ENCODE measurements around the gene HSDL2. TPM values are rescaled to one million over a fixed set of nuclear protein-coding genes. Genes with fewer than 3 reads are reported as not detected.
"Not testable (repeated sequence)": the region's sequence is repeated elsewhere in the genome, so short reads cannot be mapped to it uniquely, and the experiment has no call there.

Gene HSDL2
- total RNA-seq, 1 donor from 2014 or later: 270 TPM

DNA sequence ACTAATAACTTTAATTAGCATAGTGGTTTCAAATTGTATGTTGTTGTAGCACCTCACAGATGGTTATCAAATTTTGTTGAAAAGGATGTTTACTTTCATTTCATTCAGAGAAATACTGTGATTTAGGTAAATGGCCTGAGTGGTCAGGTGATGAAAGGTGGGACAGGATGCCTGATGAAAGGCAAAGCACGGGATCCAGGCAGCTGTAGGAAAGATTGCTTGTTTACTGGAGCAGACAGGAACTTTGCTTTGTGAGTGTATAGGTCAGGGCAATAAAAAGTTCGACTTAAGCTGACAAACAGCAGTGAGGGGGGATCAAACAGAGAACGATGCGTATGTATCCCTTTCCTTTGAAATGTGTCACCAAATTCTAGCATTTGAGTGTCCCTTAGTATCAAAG lies 125.7 kb downstream of the HSDL2 start:
- intact Hi-C loops (cut with DNase I): no loop called here
- ATAC-seq (no peak), DNase-seq (ENCODE audit: missing footprints) (no peak)

DNA sequence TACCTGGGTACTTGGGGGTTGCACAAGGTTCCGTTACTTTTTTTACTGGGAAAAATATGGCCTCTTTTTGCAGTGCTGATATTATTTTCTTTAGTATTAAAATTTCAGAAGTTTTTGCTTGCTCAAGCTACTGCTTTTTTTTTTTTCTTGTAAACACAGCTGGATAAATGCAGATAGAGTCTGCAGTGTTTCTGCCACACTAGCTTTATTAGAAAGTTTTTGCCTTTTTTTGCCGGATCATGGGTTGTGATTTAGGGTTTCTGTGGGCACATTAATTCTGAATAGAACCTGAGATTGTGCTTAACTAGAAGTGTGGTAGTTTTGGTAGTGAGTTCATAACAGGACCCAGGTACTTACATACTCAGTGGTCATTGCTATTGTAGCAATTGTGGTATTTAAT lies 126.7 kb downstream of the HSDL2 start:
- ATAC-seq (no peak), DNase-seq (ENCODE audit: missing footprints) (no peak)
- intact Hi-C loops (cut with DNase I): no loop called here

GRCh38 chr9:112507001-112507680 lies 127.2 kb downstream of the HSDL2 start:
- intact Hi-C loops (cut with DNase I): no loop called here
- ATAC-seq (no peak), DNase-seq (ENCODE audit: missing footprints) (no peak)

GRCh38 chr9:112508377-112508776 lies 128.5 kb downstream of the HSDL2 start:
- no peak for ATAC-seq
- intact Hi-C loops (cut with DNase I): no loop called here
- no peak for DNase-seq (ENCODE audit: missing footprints)

DNA sequence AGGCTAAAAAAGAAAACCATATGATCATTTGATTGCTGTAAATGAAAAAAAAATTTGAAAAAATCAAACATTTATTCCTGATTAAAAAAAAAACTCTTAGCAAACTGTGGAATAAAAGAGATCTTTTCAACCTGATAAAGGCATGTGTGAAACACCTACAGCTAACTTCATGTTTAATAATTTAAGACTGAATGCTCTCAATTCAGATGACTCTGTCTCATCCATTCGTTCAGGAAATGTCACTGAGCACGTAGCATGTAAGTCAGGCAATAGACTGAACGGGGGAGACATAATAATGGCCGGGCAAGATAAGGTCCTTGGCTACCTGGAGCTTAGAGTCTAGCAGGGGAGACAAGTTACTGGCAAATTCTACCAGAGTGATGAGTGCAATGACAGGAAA lies 132.5 kb downstream of the HSDL2 start:
- intact Hi-C loops (cut with DNase I); DNase-seq (ENCODE audit: missing footprints); ATAC-seq: not testable (repeated sequence)

DNA sequence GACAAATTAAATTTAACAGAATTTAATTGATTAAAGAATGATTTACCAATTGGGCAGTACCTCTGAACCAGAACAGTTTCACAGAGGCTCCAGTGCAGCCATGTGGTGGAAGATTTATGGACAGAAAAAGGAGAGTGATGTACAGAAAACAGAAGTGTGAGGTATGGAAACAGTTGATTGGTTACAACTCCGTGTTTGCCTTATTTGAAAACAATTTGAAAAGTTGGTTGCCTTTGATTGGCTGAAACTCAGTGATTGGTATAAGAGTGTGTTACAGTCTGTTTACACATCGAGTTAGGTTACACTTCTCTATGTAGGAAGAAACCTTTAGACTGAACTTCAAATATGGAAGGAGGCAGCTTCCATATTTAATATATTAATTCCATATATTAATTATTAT lies 136.9 kb downstream of the HSDL2 start:
- intact Hi-C loops (cut with DNase I): no loop called here
- no peak for DNase-seq (ENCODE audit: missing footprints)
- ATAC-seq: no peak

GRCh38 chr9:112520069-112520468 lies 140.2 kb downstream of the HSDL2 start:
- DNase-seq (ENCODE audit: missing footprints) (no peak), ATAC-seq (no peak)
- intact Hi-C loops (cut with DNase I): no loop called here

GRCh38 chr9:112520656-112521055 lies 140.7 kb downstream of the HSDL2 start:
- DNase-seq (ENCODE audit: missing footprints) (no peak), ATAC-seq (no peak)
- intact Hi-C loops (cut with DNase I): no loop called here

Other genes starting within 250 kb of the HSDL2 start
- 8.1 TPM for gene SUSD1, start 204.8 kb upstream of the HSDL2 start, total RNA-seq
- gene PTBP3, start 46.5 kb upstream of the HSDL2 start, total RNA-seq: 21.0 TPM
- 5.0 TPM for gene KIAA1958, start 106.7 kb downstream of the HSDL2 start, total RNA-seq

Measured in Right ventricle myocardium inferior (tissue), 1 donor.